ENCODE measurements around the gene CADPS2. TPM values are rescaled to one million over a fixed set of nuclear protein-coding genes. Genes with fewer than 3 reads are reported as not detected.

Gene CADPS2
- total and polyA plus RNA-seq, 2 of the 8 experiments (the other 6 are each of a cell fraction or from before 2014, with no cell fraction given): 8.9 to 22.3 TPM

DNA sequence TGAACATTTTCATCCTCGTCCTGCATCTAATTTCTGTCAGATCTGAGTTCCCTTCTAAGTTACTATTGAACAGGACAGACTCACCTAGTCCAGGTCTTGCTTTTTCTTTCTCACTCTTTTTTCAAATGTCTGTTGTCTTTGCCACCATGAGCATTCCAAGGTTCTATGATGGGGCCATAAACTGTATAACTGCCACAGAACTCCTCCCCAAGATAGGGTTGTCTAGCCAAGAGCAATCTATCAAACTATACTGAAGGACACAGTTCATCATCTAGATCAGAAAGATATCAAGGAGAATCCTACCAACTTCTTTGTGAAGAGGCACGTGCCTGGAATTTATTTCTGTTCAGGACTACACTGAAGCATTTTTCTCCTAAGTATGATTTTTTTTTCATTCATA lies 531.6 kb downstream of the CADPS2 start:
- Histone ChIP-seq H2BK5ac (ENCODE audit: low read depth, low read length) (no peak overlapping the region), H3K79me1 (ENCODE audit: low read depth, low read length) (no peaks in the 10 kb centered on the region), H2AFZ (ENCODE audit: low read length) (no peak overlapping the region), H3K27me3 (replicated peaks in 1 of 4; ENCODE audit: control insufficient read depth in 3 of 4, extremely low read depth in 1 of 4, insufficient read depth in 3 of 4, low read length in 3 of 4) (no peaks in the 10 kb centered on the region), H3K9ac (replicated peaks in 1 of 4; ENCODE audit: extremely low read depth in 1 of 4, low read depth in 3 of 4, low read length in 3 of 4) (no peak overlapping the region), H3K14ac (ENCODE audit: insufficient read length) (no peak overlapping the region), H3K4me2 (ENCODE audit: insufficient read depth in 1 of 2, low read depth in 2 of 2, low read length in 2 of 2) (no peak overlapping the region), H3K9me3 (ENCODE audit: insufficient read depth in 2 of 2, low read depth in 1 of 2, low read length in 1 of 2) (no peaks in the 10 kb centered on the region), H3K36me3 (ENCODE audit: control insufficient read depth in 2 of 4, insufficient read depth in 4 of 4, low read length in 3 of 4) (no peaks in the 10 kb centered on the region), H4K8ac (ENCODE audit: extremely low read depth, insufficient read depth, low read length) (no peak overlapping the region), H2BK120ac (replicated peaks; ENCODE audit: low read depth, low read length) (no peak overlapping the region), H2BK15ac (ENCODE audit: low read length) (no peak overlapping the region), H2BK20ac (ENCODE audit: low read length) (no peak overlapping the region), H2BK12ac (ENCODE audit: low read depth, low read length) (no peak overlapping the region), H3K79me2 (ENCODE audit: control insufficient read depth in 1 of 2, insufficient read depth in 2 of 2, low read length in 2 of 2) (no peaks in the 10 kb centered on the region), H3K4ac (replicated peaks; ENCODE audit: insufficient read length, low read depth, low read length) (no peak overlapping the region), H3K23me2 (ENCODE audit: low read depth, low read length) (no peaks in the 10 kb centered on the region), H3K18ac (ENCODE audit: extremely low read depth, low read length) (no peak overlapping the region), H3K4me1 (replicated peaks in 1 of 4; ENCODE audit: control insufficient read depth in 3 of 4, insufficient read depth in 4 of 4, low read length in 3 of 4) (peaks cover 0 to 4% (median 2%) of the 10 kb centered on the region in 4 experiments; a peak in 2 of 7 replicates), H2AK5ac (ENCODE audit: low read depth, low read length) (no peak overlapping the region), H4K91ac (replicated peaks; ENCODE audit: insufficient read length, low read length) (no peak overlapping the region), H3K23ac (ENCODE audit: insufficient read length) (no peak overlapping the region), H4K20me1 (replicated peaks in 1 of 2; ENCODE audit: control insufficient read depth in 1 of 2, insufficient read depth in 2 of 2, low read length in 2 of 2) (no peaks in the 10 kb centered on the region), H3K56ac (replicated peaks; ENCODE audit: insufficient read length, low read depth, low read length) (no peak overlapping the region), H3K4me3 (ENCODE audit: extremely low read depth in 1 of 4, insufficient read depth in 2 of 4, low read depth in 3 of 4, low read length in 4 of 4) (no peak overlapping the region), H3K27ac (ENCODE audit: low read depth, low read length) (no peak overlapping the region), H4K5ac (ENCODE audit: insufficient read length, low read depth, low read length) (no peak overlapping the region)
- ChIA-PET CTCF (ENCODE audit: partially characterized antibody) (interaction anchor here (1.3 kb wide), 1 partner anchor 178 kb away, joined by 4 read pairs; no protein-coding TSS in a partner anchor), POLR2A (ENCODE audit: partially characterized antibody) (no interaction called here)
- 80% methylated on average over 2 of the region's 2 CpGs; no CpG with 5 or more reads in 1 of the 2 experiments for WGBS, 2 experiments (ENCODE audit: extremely low coverage in 1 of 2, insufficient coverage in 1 of 2, insufficient read length in 1 of 2, insufficient replicate concordance in 2 of 2, low coverage in 1 of 2, low lambda C conversion rate in 2 of 2, missing lambda C conversion rate in 1 of 2)
- no peak for FAIRE-seq
- DNase-seq (ENCODE audit: low read depth in 1 of 2, low spot score in 2 of 2): no peak
- TF ChIP-seq SIRT6 (IDR thresholded peaks at IDR 0.05; ENCODE audit: low read length) (no peak), RNF2 (IDR thresholded peaks at IDR 0.05; ENCODE audit: borderline replicate concordance, low read depth, low read length, missing control alignments, poor library complexity, severe bottlenecking) (no peak), MAFK (IDR thresholded peaks at IDR 0.05; ENCODE audit: low read depth, low read length) (no peak), SIX5 (IDR thresholded peaks at IDR 0.05; ENCODE audit: low read depth, low read length) (no peak), EZH2 (IDR thresholded peaks at IDR 0.05; ENCODE audit: low read depth, low read length, severe bottlenecking) (no peak), POLR2AphosphoS5 (IDR thresholded peaks at IDR 0.05; ENCODE audit: low read depth, low read length) (no peak), JUN (IDR thresholded peaks at IDR 0.05; ENCODE audit: low read depth, low read length) (no peak)

Measured in H1 (cell line).